HEK293 (cell line): ENCODE data around the gene C19orf12.

ENCODE experiments used
- CTCF ChIA-PET: fragments of 350-600 bp; formaldehyde crosslinking; extraction: SDS; loops from one replicate; lab custom pipeline; 2021; ENCODE audit warnings: antibody characterized with exemption; lab: Yijun Ruan, JAX
- POLR2A ChIA-PET: fragments of 300-600 bp; formaldehyde crosslinking; extraction: SDS; loops from one replicate; lab custom pipeline; 2020; ENCODE audit warnings: antibody characterized with exemption, inconsistent platforms; lab: Yijun Ruan, JAX
- H3K27ac ChIP-seq: fragments of 200-500 bp; sonication (Bioruptor generic); 2 replicates; pipeline ENCODE4 v1.5.1; 2014; ENCODE audit warnings: low read depth, low read length, control low read depth, inconsistent platforms; ENCODE audit errors: extremely low read depth
- H3K36me3 ChIP-seq, 2 experiments: fragments of 200-500 bp in 1 of 2; sonication (Bioruptor generic) in 1 of 2; 1 replicate in 1 of 2; 2 replicates in 1 of 2; pipeline ENCODE4 v1.5.1; 2014 to 2017; ENCODE audit warnings: inconsistent platforms in 2 of 2, low read length in 2 of 2; ENCODE audit not compliant: control insufficient read depth in 2 of 2, insufficient read depth in 1 of 2
- H3K4me1 ChIP-seq: fragments of 200-500 bp; sonication (Bioruptor generic); 2 replicates; pipeline ENCODE4 v1.5.1; 2014; ENCODE audit warnings: mild to moderate bottlenecking, low read length, inconsistent platforms; ENCODE audit not compliant: control insufficient read depth, insufficient read depth
- H3K4me3 ChIP-seq: 2 replicates; pipeline ENCODE4 v1.5.1; 2011; ENCODE audit warnings: low read depth, mild to moderate bottlenecking, control low read depth, low read length, moderate library complexity
- H3K9me3 ChIP-seq: fragments of 200-500 bp; sonication (Bioruptor generic); 2 replicates; pipeline ENCODE4 v1.5.1; 2014; ENCODE audit warnings: low read depth, low read length, inconsistent platforms; ENCODE audit not compliant: control insufficient read depth, insufficient read depth
- SETDB1 ChIP-seq: IDR thresholded peaks from one replicate; pipeline ENCODE4 v1.6.1; 2017; ENCODE audit warnings: mild to moderate bottlenecking, low read length, moderate library complexity, mixed read lengths; ENCODE audit not compliant: insufficient read length
- ZBTB21 ChIP-seq: fragments of 450-650 bp; formaldehyde crosslinking; IDR thresholded peaks from 2 replicates; pipeline ENCODE4 v1.5.1; 2017; ENCODE audit warnings: missing biosample characterization, missing genetic modification characterization
- ZNF132 ChIP-seq: fragments of 450-650 bp; formaldehyde crosslinking; IDR thresholded peaks from 2 replicates; pipeline ENCODE4 v1.5.1; 2017; ENCODE audit warnings: missing biosample characterization, missing genetic modification characterization, borderline replicate concordance
- ZNF140 ChIP-seq: fragments of 450-650 bp; formaldehyde crosslinking; IDR thresholded peaks from 2 replicates; pipeline ENCODE4 v1.5.1; 2016; ENCODE audit warnings: missing biosample characterization, missing genetic modification characterization
- ZNF146 ChIP-seq: fragments of 450-650 bp; formaldehyde crosslinking; IDR thresholded peaks from 2 replicates; pipeline ENCODE4 v1.5.1; 2016; ENCODE audit warnings: missing biosample characterization, missing genetic modification characterization
- ZNF175 ChIP-seq: fragments of 450-650 bp; formaldehyde crosslinking; IDR thresholded peaks from 2 replicates; pipeline ENCODE4 v1.5.1; 2016; ENCODE audit warnings: missing biosample characterization, missing genetic modification characterization
- ZNF18 ChIP-seq: fragments of 450-650 bp; formaldehyde crosslinking; IDR thresholded peaks from 2 replicates; pipeline ENCODE4 v1.5.1; 2016; ENCODE audit warnings: missing biosample characterization, missing genetic modification characterization
- ZNF211 ChIP-seq: fragments of 450-650 bp; formaldehyde crosslinking; IDR thresholded peaks from 2 replicates; pipeline ENCODE4 v1.5.1; 2016; ENCODE audit warnings: low read depth, missing biosample characterization, missing genetic modification characterization
- ZNF324 ChIP-seq: fragments of 450-650 bp; formaldehyde crosslinking; IDR thresholded peaks from 2 replicates; pipeline ENCODE4 v1.5.1; 2016; ENCODE audit warnings: missing biosample characterization, missing genetic modification characterization
- ZNF335 ChIP-seq: fragments of 450-650 bp; formaldehyde crosslinking; conservative IDR thresholded peaks from 2 replicates; pipeline ENCODE4 v1.5.1; 2016; ENCODE audit warnings: missing biosample characterization, missing genetic modification characterization
- ZNF354C ChIP-seq: fragments of 450-650 bp; formaldehyde crosslinking; IDR thresholded peaks from 2 replicates; pipeline ENCODE4 v1.5.1; 2016; ENCODE audit warnings: missing biosample characterization, missing genetic modification characterization, low read depth, borderline replicate concordance
- ZNF362 ChIP-seq: fragments of 450-650 bp; formaldehyde crosslinking; IDR thresholded peaks from 2 replicates; pipeline ENCODE4 v1.5.1; 2016; ENCODE audit warnings: missing biosample characterization, missing genetic modification characterization
- ZNF398 ChIP-seq: fragments of 450-650 bp; formaldehyde crosslinking; IDR thresholded peaks from 2 replicates; pipeline ENCODE4 v1.5.1; 2017; ENCODE audit warnings: missing biosample characterization, missing genetic modification characterization
- ZNF404 ChIP-seq: fragments of 450-650 bp; formaldehyde crosslinking; IDR thresholded peaks from 2 replicates; pipeline ENCODE4 v1.5.1; 2017; ENCODE audit warnings: missing biosample characterization, missing genetic modification characterization
- ZNF488 ChIP-seq: fragments of 450-650 bp; formaldehyde crosslinking; IDR thresholded peaks from 2 replicates; pipeline ENCODE4 v1.5.1; 2016; ENCODE audit warnings: missing biosample characterization, missing genetic modification characterization
- ZNF530 ChIP-seq: fragments of 450-650 bp; formaldehyde crosslinking; IDR thresholded peaks from 2 replicates; pipeline ENCODE4 v1.5.1; 2016; ENCODE audit warnings: low read depth, missing biosample characterization, missing genetic modification characterization
- ZNF548 ChIP-seq: fragments of 450-650 bp; formaldehyde crosslinking; IDR thresholded peaks from 2 replicates; pipeline ENCODE4 v1.5.1; 2016; ENCODE audit warnings: missing biosample characterization, missing genetic modification characterization
- ZNF629 ChIP-seq: fragments of 450-650 bp; formaldehyde crosslinking; IDR thresholded peaks from 2 replicates; pipeline ENCODE4 v1.5.1; 2017; ENCODE audit warnings: missing biosample characterization, missing genetic modification characterization
- ZNF785 ChIP-seq: fragments of 450-650 bp; formaldehyde crosslinking; IDR thresholded peaks from 2 replicates; pipeline ENCODE4 v1.5.1; 2016; ENCODE audit warnings: missing biosample characterization, missing genetic modification characterization
- ZSCAN18 ChIP-seq: fragments of 450-650 bp; formaldehyde crosslinking; IDR thresholded peaks from 2 replicates; pipeline ENCODE4 v1.5.1; 2016; ENCODE audit warnings: missing biosample characterization, missing genetic modification characterization

C19orf12 gene

GRCh38 chr19:29687897-29688728 lies 26.9 kb downstream of the C19orf12 start:
- CTCF ChIA-PET = interaction anchor here (0.6 to 8.1 kb wide), 8 partner anchors 16 to 390 kb away, joined by 3 to 184 read pairs (median 4); partner anchors contain the start of gene PLEKHF1
- POLR2A ChIA-PET = no interaction called here
- H3K4me3 ChIP-seq = no peak overlapping the region

More at GRCh38 chr19:29687897-29688728, 26.9 kb downstream of the C19orf12 start:
- no peaks in the 10 kb centered on the region for H3K4me1 ChIP-seq
- H3K27ac ChIP-seq = no peak overlapping the region
- no peak for TF ChIP-seq ZNF335
- TF ChIP-seq ZBTB21 (tag by site-specific recombination) = 0 out of 2 replicates have a peak, but pooled peaks have one; percentile 4
- TF ChIP-seq SETDB1 = peak; percentile 75
- TF ChIP-seq ZNF488 (tag by site-specific recombination) = 0 out of 2 replicates have a peak, but pooled peaks have one; percentile 23
- TF ChIP-seq ZNF146 (tag by site-specific recombination) = peak; percentile 31; the same call in 1 of the 2 replicates
- 0 out of 2 replicates have a peak, but pooled peaks have one; percentile 20 for TF ChIP-seq ZNF530 (tag by site-specific recombination)
- TF ChIP-seq ZNF354C (tag by site-specific recombination) = 0 out of 2 replicates have a peak, but pooled peaks have one; percentile 7
- no peak for TF ChIP-seq ZNF404 (tag by site-specific recombination)
- no peak for TF ChIP-seq ZNF175 (tag by site-specific recombination)
- TF ChIP-seq ZNF785 = peak; percentile 69; the same call in 1 of the 2 replicates
- TF ChIP-seq ZNF18 (tag by site-specific recombination) = no peak
- 0 out of 2 replicates have a peak, but pooled peaks have one; percentile 21 for TF ChIP-seq ZNF324 (tag by site-specific recombination)
- TF ChIP-seq ZSCAN18 (tag by site-specific recombination) = no peak; the same call in 1 of the 2 replicates
- no peak for TF ChIP-seq ZNF398
- TF ChIP-seq ZNF362 (tag by site-specific recombination) = 0 out of 2 replicates have a peak, but pooled peaks have one; percentile 8
- TF ChIP-seq ZNF548 (tag by site-specific recombination) = 0 out of 2 replicates have a peak, but pooled peaks have one; percentile 39
- peak; percentile 56 for TF ChIP-seq ZNF211 (tag by site-specific recombination)
- no peak for TF ChIP-seq ZNF132
- peak; percentile 94; the same call in 1 of the 2 replicates for TF ChIP-seq ZNF140 (tag by site-specific recombination)
- TF ChIP-seq ZNF629 (tag by site-specific recombination) = 0 out of 2 replicates have a peak, but pooled peaks have one; percentile 7
- no peaks in the 10 kb centered on the region for H3K9me3 ChIP-seq
- H3K36me3 ChIP-seq = no peaks in the 10 kb centered on the region
